Liver (tissue), 9 donors: ENCODE measurements around the gene ELAVL1. TPM values are rescaled to one million over a fixed set of nuclear protein-coding genes. Genes with fewer than 3 reads are reported as not detected.
A peak's percentile ranks its signal among the peaks of the same experiment; 100 is the strongest.

ENCODE experiments used
- DNase-seq: peaks from one replicate; pipeline ENCODE4 v3.0.0-alpha.2; 2017; ENCODE audit warnings: low spot score
- H3K27ac ChIP-seq, 2 donors: one replicate each; pipeline ENCODE4 v1.7.0; 2013; ENCODE audit warnings: inconsistent platforms in 2 of 2, low read length in 2 of 2, control low read depth in 1 of 2, low read depth in 1 of 2, mild to moderate bottlenecking in 1 of 2
- H3K27me3 ChIP-seq, 4 donors: one replicate each; pipeline versions ENCODE4 v1.6.1 to v1.7.0; 2013; ENCODE audit warnings: low read length in 3 of 4, inconsistent platforms in 1 of 4, mild to moderate bottlenecking in 1 of 4, moderate library complexity in 1 of 4; ENCODE audit not compliant: control insufficient read depth in 4 of 4, insufficient read depth in 4 of 4
- H3K36me3 ChIP-seq, 4 donors: one replicate each; pipeline versions ENCODE4 v1.6.1 to v1.7.0; 2013; ENCODE audit warnings: low read length in 3 of 4, mild to moderate bottlenecking in 3 of 4, low read depth in 1 of 4, moderate library complexity in 1 of 4; ENCODE audit not compliant: control insufficient read depth in 4 of 4, insufficient read depth in 3 of 4
- H3K4me1 ChIP-seq, 4 donors: one replicate each; pipeline versions ENCODE4 v1.6.1 to v1.7.0; 2013; ENCODE audit warnings: low read length in 3 of 4, mild to moderate bottlenecking in 3 of 4, moderate library complexity in 1 of 4; ENCODE audit not compliant: control insufficient read depth in 4 of 4, insufficient read depth in 4 of 4
- H3K4me3 ChIP-seq, 3 donors: one replicate each; pipeline versions ENCODE4 v1.6.1 to v1.7.0; 2013; ENCODE audit warnings: low read length in 3 of 3, control low read depth in 1 of 3, low read depth in 1 of 3, mild to moderate bottlenecking in 1 of 3
- H3K9ac ChIP-seq, 2 donors: one replicate each; pipeline ENCODE4 v1.7.0; 2013; ENCODE audit warnings: low read length in 2 of 2, mild to moderate bottlenecking in 2 of 2, moderate library complexity in 2 of 2, control low read depth in 1 of 2, low read depth in 1 of 2
- H3K9me3 ChIP-seq, 4 donors: one replicate each; pipeline versions ENCODE4 v1.6.1 to v1.7.0; 2013; ENCODE audit warnings: low read length in 3 of 4; ENCODE audit not compliant: control insufficient read depth in 4 of 4
- ATF3 ChIP-seq: IDR thresholded peaks from 2 replicates; pipeline ENCODE4 v1.6.1; 2016; ENCODE audit warnings: antibody characterized with exemption
- EGR1 ChIP-seq, 2 donors: IDR thresholded peaks; 2 replicates each; pipeline ENCODE4 v1.6.1; 2016 to 2018; ENCODE audit warnings: antibody characterized with exemption in 2 of 2, low read depth in 2 of 2
- FOXA1 ChIP-seq: IDR thresholded peaks from 2 replicates; pipeline ENCODE4 v1.6.1; 2016; ENCODE audit warnings: antibody characterized with exemption
- FOXA2 ChIP-seq: IDR thresholded peaks from 2 replicates; pipeline ENCODE4 v1.6.1; 2016; ENCODE audit warnings: antibody characterized with exemption
- GABPA ChIP-seq, 2 donors: IDR thresholded peaks in 1 of 2; conservative IDR thresholded peaks in 1 of 2; 2 replicates each; pipeline ENCODE4 v1.6.1; 2016; ENCODE audit warnings: antibody characterized with exemption in 2 of 2, mild to moderate bottlenecking in 1 of 2, moderate library complexity in 1 of 2
- HNF4A ChIP-seq, 2 donors: conservative IDR thresholded peaks; 2 replicates each; pipeline ENCODE4 v1.6.1; 2016; ENCODE audit warnings: antibody characterized with exemption in 2 of 2, mild to moderate bottlenecking in 2 of 2
- HNF4G ChIP-seq: IDR thresholded peaks from 2 replicates; pipeline ENCODE4 v1.6.1; 2016; ENCODE audit warnings: antibody characterized with exemption
- JUND ChIP-seq, 2 donors: IDR thresholded peaks; 2 replicates each; pipeline ENCODE4 v1.6.1; 2016; ENCODE audit warnings: antibody characterized with exemption in 2 of 2
- NR2F2 ChIP-seq: IDR thresholded peaks from 2 replicates; pipeline ENCODE4 v1.6.1; 2016; ENCODE audit warnings: antibody characterized with exemption
- RAD21 ChIP-seq, 2 donors: IDR thresholded peaks; 2 replicates each; pipeline ENCODE4 v1.6.1; 2016; ENCODE audit warnings: antibody characterized with exemption in 2 of 2, mild to moderate bottlenecking in 2 of 2
- RXRA ChIP-seq, 2 donors: IDR thresholded peaks; 2 replicates each; pipeline ENCODE4 v1.6.1; 2017 to 2018; ENCODE audit warnings: antibody characterized with exemption in 2 of 2, mild to moderate bottlenecking in 1 of 2
- SP1 ChIP-seq: IDR thresholded peaks from 2 replicates; pipeline ENCODE4 v1.6.1; 2018; ENCODE audit warnings: antibody characterized with exemption, mild to moderate bottlenecking
- TAF1 ChIP-seq: conservative IDR thresholded peaks from 2 replicates; pipeline ENCODE4 v1.6.1; 2016; ENCODE audit warnings: antibody characterized with exemption, mild to moderate bottlenecking
- YY1 ChIP-seq: IDR thresholded peaks from 2 replicates; pipeline ENCODE4 v1.6.1; 2016; ENCODE audit warnings: antibody characterized with exemption, mild to moderate bottlenecking
- WGBS: extraction: QIAGEN DNeasy Blood & Tissue Kit; methylation state at CpG from one replicate; pipeline ENCODE4 v1.1.7; 2013; 5-methylcytosine and 5-hydroxymethylcytosine counted together
- polyA plus RNA-seq, 2 donors: library from polyadenylated mRNA; stranded (reverse) in 1 of 2; unstranded in 1 of 2; fragments of 200-250 nt in 1 of 2; fragments of >200 nt in 1 of 2; fragmentation: Nextera tagmentation in 1 of 2; extraction: Ambion mirVana in 1 of 2; gene quantifications; one replicate each; pipeline versions ENCODE4 v1.2.1 to v1.2.3, GENCODE V29; 2013 to 2015
- total RNA-seq, 2 donors: library from RNA; depleted of rRNA; stranded (reverse); fragments of >200 nt; gene quantifications; one replicate each; pipeline ENCODE4 v1.2.3, GENCODE V29; 2014
- TF ChIP-seq, protein P1 (sequence below): IDR thresholded peaks from 2 replicates; pipeline ENCODE4 v1.6.1; 2016; ENCODE audit warnings: antibody characterized with exemption
- TF ChIP-seq, protein P2 (sequence below): fragments of 150-350 bp; IDR thresholded peaks from 2 replicates; pipeline ENCODE4 v1.5.1; 2017; ENCODE audit warnings: improper control_type of control experiment, low read depth, low read length; ENCODE audit not compliant: missing input control
- TF ChIP-seq, protein P3 (sequence below): IDR thresholded peaks from 2 replicates; pipeline ENCODE4 v1.6.1; 2016; ENCODE audit warnings: antibody characterized with exemption, mild to moderate bottlenecking
- TF ChIP-seq, protein P4 (sequence below): IDR thresholded peaks from 2 replicates; pipeline ENCODE4 v1.6.1; 2016; ENCODE audit warnings: antibody characterized with exemption
- donor health status: healthy.
- donor health status: healthy.
- donor health status: healthy.
- donor health status: healthy.
- donor health status: healthy.

ELAVL1 gene
- total and polyA plus RNA-seq, 4 donors = 14.4 to 33.7 (median 19.1) TPM

DNA sequence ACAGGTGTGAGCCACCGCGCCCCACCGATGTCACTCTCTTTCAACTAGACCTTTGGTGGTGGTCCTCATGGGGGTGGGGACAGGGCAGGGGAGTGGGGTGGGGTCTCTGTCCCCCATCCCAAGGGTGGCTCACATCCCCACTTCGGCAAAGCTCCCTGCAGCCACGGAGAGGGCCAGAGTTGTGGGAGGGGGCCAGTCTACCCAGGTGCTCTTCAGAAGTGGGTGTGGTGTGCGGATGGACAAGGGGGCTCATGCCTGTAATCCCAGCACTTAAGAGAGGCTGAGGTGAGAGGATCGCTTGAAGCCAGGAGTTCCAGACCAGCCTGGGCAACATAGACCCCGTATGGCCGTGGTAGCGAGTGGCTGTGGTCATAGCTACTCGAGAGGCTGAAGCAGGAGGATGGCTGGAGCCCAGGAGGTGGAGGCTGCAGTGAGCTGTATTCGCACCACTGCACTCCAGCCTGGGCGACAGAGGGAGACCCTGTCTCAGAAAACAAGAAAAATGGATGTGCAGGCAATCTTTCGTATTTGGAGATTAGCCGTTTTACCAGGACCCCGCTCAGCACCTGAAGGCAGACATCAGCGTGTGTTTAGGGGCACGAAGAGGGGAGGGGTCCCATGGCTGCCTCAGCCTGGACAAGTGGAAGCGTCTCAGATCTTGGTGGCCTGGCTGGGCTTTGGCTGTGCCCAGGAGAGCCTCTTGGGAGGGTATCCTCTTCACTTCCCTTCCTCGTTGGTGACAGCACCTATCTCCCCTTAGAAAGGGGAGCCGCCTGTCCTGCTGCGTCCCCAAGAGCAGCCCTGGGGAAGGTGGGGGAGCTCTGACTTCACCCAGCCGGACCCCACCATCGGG is 90.0 kb downstream of the ELAVL1 start:
- H3K36me3 ChIP-seq = peaks cover 0 to 20% (median 10%) of the 10 kb centered on the region in 4 donors
- no peaks in the 10 kb centered on the region for H3K9me3 ChIP-seq
- H3K27me3 ChIP-seq = no peaks in the 10 kb centered on the region
- WGBS = 47% methylated on average over 24 of the region's 24 CpGs
- H3K9ac ChIP-seq = no peak overlapping the region
- no peak overlapping the region for H3K27ac ChIP-seq
- no peak for DNase-seq
- TF ChIP-seq JUND (IDR thresholded peaks at IDR 0.05) (no peak), YY1 (no peak), NR2F2 (no peak), ATF3 (no peak), GABPA (IDR thresholded peaks at IDR 0.05 in 1 of 2, conservative IDR thresholded peaks at IDR 0.05 in 1 of 2) (no peak), HNF4A (conservative IDR thresholded peaks at IDR 0.05) (no peak), HNF4G (no peak), SP1 (no peak), FOXA1 (no peak), EGR1 (IDR thresholded peaks at IDR 0.05; ENCODE audit: low read depth in 2 of 2) (no peak), TAF1 (no peak), FOXA2 (no peak), RXRA (IDR thresholded peaks at IDR 0.05) (no peak), RAD21 (IDR thresholded peaks at IDR 0.05) (no peak)
- TF ChIP-seq, protein P1, sequence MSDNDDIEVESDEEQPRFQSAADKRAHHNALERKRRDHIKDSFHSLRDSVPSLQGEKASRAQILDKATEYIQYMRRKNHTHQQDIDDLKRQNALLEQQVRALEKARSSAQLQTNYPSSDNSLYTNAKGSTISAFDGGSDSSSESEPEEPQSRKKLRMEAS = no peak
- TF ChIP-seq, protein P2, sequence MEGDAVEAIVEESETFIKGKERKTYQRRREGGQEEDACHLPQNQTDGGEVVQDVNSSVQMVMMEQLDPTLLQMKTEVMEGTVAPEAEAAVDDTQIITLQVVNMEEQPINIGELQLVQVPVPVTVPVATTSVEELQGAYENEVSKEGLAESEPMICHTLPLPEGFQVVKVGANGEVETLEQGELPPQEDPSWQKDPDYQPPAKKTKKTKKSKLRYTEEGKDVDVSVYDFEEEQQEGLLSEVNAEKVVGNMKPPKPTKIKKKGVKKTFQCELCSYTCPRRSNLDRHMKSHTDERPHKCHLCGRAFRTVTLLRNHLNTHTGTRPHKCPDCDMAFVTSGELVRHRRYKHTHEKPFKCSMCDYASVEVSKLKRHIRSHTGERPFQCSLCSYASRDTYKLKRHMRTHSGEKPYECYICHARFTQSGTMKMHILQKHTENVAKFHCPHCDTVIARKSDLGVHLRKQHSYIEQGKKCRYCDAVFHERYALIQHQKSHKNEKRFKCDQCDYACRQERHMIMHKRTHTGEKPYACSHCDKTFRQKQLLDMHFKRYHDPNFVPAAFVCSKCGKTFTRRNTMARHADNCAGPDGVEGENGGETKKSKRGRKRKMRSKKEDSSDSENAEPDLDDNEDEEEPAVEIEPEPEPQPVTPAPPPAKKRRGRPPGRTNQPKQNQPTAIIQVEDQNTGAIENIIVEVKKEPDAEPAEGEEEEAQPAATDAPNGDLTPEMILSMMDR = no peak
- TF ChIP-seq, protein P3, sequence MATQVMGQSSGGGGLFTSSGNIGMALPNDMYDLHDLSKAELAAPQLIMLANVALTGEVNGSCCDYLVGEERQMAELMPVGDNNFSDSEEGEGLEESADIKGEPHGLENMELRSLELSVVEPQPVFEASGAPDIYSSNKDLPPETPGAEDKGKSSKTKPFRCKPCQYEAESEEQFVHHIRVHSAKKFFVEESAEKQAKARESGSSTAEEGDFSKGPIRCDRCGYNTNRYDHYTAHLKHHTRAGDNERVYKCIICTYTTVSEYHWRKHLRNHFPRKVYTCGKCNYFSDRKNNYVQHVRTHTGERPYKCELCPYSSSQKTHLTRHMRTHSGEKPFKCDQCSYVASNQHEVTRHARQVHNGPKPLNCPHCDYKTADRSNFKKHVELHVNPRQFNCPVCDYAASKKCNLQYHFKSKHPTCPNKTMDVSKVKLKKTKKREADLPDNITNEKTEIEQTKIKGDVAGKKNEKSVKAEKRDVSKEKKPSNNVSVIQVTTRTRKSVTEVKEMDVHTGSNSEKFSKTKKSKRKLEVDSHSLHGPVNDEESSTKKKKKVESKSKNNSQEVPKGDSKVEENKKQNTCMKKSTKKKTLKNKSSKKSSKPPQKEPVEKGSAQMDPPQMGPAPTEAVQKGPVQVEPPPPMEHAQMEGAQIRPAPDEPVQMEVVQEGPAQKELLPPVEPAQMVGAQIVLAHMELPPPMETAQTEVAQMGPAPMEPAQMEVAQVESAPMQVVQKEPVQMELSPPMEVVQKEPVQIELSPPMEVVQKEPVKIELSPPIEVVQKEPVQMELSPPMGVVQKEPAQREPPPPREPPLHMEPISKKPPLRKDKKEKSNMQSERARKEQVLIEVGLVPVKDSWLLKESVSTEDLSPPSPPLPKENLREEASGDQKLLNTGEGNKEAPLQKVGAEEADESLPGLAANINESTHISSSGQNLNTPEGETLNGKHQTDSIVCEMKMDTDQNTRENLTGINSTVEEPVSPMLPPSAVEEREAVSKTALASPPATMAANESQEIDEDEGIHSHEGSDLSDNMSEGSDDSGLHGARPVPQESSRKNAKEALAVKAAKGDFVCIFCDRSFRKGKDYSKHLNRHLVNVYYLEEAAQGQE = no peak
- TF ChIP-seq, protein P4, sequence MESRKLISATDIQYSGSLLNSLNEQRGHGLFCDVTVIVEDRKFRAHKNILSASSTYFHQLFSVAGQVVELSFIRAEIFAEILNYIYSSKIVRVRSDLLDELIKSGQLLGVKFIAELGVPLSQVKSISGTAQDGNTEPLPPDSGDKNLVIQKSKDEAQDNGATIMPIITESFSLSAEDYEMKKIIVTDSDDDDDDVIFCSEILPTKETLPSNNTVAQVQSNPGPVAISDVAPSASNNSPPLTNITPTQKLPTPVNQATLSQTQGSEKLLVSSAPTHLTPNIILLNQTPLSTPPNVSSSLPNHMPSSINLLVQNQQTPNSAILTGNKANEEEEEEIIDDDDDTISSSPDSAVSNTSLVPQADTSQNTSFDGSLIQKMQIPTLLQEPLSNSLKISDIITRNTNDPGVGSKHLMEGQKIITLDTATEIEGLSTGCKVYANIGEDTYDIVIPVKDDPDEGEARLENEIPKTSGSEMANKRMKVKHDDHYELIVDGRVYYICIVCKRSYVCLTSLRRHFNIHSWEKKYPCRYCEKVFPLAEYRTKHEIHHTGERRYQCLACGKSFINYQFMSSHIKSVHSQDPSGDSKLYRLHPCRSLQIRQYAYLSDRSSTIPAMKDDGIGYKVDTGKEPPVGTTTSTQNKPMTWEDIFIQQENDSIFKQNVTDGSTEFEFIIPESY = no peak
- H3K4me3 ChIP-seq = peak overlapping the region in 1 of 3 donors; percentile 40
- H3K4me1 ChIP-seq = peaks cover 17 to 51% (median 29%) of the 10 kb centered on the region in 4 donors
